IPS-11a (cell line): ENCODE measurements around the gene PCYOX1L.

Source experiments
- H3K4me3 ChIP-seq: one replicate; pipeline ENCODE4 v1.5.1; 2013; ENCODE audit warnings: low read depth, low read length, control low read depth

Gene PCYOX1L

DNA sequence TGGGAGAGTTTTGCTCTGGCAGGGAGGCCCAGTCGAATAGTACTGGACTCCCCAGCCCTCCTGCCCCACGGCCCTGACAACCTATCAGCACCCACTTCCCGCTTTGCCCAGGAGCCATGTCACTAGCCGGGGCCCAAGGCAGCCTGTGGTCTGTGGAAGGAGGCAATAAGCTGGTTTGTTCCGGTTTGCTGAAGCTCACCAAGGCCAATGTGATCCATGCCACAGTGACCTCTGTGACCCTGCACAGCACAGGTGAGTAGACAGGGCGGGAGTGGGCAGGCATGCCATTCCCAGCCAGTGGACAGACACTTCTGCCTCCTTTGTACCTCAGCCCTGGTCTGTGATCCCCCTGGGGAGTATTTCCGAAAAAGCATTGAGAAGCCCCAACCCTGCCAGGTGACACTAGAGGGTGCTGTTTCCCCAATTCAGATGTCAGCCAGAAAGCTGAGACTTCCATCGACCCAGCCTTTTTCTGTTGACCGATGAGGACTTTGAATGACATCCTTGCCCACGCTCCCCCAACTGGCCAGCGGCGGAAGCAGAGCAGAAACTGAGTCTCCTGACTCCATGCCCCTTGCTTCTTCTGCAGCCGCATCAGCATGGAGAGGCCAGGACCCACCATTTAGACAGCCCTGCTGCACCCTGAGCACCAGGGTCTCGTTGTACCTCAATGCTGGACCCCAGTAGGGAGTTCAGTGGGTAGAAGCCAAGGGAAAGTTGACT is 9.6 kb downstream of the PCYOX1L start:
- no peak overlapping the region for H3K4me3 ChIP-seq

DNA sequence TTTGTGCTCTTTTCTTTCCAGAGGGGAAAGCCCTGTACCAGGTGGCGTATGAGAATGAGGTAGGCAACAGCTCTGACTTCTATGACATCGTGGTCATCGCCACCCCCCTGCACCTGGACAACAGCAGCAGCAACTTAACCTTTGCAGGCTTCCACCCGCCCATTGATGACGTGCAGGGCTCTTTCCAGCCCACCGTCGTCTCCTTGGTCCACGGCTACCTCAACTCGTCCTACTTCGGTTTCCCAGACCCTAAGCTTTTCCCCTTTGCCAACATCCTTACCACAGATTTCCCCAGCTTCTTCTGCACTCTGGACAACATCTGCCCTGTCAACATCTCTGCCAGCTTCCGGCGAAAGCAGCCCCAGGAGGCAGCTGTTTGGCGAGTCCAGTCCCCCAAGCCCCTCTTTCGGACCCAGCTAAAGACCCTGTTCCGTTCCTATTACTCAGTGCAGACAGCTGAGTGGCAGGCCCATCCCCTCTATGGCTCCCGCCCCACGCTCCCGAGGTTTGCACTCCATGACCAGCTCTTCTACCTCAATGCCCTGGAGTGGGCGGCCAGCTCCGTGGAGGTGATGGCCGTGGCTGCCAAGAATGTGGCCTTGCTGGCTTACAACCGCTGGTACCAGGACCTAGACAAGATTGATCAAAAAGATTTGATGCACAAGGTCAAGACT is 10.3 kb downstream of the PCYOX1L start:
- H3K4me3 ChIP-seq, result no peak overlapping the region

DNA sequence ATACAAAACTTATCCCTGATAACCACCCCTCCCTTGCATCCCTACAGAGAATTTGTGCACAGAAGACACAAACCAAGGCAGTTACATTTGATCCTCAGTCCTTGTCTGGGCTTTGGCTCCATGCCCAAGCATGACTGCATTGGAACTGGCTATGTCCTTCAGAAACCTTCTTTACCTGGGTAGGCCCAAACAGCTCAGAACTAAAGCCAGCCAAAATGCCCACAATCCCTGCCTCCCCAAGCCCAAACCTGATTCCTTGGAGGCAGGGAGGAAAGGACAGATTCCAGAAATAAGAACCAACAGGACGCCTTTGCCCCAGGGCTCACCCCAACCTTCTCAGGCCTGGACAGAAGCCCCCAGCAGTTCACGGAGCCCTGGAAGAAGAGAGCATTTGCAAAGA is 13.0 kb downstream of the PCYOX1L start:
- H3K4me3 ChIP-seq, result no peak overlapping the region

DNA sequence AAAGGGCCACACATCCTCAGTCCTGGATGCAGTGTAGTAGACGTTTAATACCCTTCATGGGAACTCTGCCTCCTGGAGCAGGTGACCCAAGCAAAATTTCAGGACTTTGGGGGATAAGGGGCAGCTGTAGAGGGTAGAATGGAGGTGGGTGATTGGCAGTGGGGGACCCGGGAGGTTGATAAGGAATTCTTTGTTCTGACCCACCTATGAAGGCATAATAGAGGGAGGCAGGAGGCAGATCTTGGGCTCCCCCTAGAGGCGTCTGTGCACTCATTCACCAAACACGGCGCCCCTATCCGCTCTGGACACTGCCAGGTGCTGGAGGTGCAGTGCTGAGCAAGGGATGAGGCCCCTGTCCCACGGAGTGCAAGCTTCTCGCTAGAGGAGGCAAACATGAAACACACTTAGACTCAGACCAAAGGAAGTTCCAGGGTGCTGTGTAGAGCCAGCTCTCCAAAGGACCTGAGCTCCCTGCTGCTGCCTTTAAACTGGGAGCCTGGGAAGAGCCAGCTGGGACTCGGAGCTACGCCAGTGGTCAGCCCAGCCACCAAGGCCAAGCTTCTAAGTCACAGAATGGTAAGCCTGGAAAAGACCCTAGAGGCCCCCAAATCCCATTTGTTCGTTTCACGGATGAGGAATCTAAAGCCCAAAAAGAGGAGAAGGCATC is 13.6 kb downstream of the PCYOX1L start:
- no peak overlapping the region for H3K4me3 ChIP-seq

DNA sequence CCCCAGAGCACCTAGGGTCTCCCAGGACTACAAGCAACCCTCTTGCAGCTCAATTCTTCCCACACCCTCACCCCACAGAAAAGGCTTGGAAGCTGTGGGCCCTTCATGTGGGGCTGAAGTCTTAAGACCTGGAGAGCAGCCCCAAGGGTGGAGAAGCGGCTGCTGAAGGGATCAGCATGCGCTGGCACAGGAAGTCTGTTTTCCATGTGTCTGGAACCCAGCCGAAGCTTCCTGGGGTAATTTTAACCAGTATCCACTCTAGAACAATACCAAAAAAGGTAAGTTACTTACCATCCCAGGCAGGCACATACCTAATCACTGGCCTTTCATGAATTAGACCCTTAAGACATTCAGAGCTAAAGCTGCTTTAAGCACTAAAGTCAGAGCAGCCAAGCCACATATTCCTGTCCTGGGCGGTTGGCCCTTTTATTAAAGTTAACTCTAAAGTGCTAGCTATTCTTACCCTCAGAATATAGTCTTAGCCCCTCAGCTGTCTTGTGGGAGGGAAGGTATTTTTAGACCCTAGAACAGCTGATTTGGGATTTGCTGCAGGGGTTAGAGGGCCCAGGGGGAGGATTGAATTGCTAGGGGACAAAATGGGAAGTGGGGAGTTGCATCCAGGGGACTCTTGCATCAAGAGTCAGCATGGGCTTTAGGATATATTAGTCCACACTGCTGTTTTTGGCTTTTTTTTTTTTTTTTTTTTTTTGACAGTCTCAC is 14.4 kb downstream of the PCYOX1L start:
- H3K4me3 ChIP-seq, result no peak overlapping the region

DNA sequence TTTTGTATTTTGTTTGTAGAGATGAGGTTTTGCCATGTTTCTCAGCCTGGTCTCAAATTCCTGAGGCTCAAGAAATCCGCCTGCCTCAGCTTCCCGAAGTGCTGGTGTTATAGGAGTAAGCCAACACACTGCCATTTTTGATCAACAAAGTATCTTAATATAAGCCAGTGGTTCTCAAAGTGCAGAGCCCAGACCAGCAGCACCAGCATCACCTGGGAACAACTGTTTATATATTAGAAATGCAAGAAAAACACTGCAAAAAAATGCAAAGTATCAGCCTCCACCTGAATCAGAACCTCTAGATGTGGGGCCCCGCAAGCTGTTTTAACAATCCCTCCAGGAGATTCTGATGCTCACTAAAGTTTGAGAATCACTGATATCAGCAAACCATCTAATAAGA is 15.1 kb downstream of the PCYOX1L start:
- no peak overlapping the region for H3K4me3 ChIP-seq

DNA sequence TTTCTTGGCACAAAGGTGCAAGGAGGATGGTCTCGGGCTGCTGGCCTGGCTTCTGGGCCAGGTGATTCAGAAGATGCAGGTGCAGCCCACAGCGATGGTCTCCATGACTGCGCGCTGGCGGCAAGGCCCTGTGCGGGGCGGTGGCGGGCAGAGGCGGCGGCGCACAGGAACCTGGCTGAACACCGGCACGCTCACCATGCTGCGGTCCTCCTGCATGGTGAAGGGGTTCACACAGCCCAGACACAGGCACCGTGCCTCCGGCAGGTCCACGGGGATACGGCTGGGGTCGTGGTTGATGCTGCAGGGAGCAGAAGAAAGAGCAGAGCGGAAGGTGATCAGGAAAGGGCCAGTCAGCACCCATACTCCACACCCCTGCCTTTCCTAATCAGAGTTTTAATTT is 16.5 kb downstream of the PCYOX1L start:
- no peak overlapping the region for H3K4me3 ChIP-seq

DNA sequence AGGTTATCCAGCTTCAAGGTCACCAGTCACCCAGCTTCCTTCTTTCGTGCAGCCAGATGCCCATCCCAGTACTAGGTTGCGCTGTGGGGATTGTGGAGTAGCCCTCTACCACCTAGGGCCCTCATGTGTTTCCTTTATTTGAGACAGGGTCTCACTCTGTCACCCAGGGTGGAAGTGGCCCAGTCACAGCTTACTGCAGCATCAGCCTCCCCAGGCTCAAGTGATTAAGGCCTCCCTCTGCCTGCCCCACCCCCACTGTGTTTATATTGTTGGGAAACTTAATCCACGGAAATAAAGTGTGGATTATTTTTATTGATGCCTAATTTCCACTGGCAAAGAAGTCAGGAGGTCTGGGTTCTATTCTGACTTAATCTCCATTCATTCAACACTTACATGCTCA is 17.0 kb downstream of the PCYOX1L start:
- H3K4me3 ChIP-seq, result no peak overlapping the region

DNA sequence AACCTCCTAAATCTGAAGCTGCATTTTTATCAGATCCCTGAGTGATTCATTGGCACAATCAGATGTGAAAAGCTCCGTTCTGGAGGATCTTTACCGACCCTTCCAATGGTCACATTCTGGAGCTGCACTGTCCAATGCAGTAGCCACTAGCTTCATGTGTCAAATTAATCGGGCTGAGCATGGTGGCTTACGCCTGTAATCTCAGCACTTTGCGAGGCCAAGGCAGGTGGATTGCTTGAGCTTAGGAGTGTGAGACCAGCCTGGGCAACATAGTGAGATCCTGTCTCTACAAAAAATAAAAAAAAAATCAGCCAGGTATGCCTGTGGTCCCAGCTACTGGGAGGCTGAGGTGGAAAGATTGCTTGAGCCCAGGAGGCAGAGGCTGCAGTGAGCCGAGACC is 17.6 kb downstream of the PCYOX1L start:
- no peak overlapping the region for H3K4me3 ChIP-seq

DNA sequence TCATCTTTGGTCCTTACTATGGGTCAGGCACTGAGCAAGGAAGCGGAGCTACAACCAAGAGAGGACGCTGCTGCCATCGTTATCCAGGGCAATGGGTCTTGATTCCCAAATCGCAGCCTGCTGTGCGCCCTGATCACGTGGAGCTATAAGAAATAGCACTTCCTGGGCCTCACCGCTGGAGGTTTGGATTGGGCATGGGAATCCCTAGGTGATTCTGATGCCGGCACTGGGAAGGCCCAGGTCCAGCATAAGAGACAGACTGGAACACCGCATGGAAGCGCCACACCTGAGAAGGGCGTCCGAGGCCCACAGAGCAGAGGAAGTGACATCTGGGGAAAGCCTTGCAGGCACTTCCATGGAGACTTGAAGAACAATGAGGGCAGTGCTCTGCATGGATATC is 18.3 kb downstream of the PCYOX1L start:
- no peak overlapping the region for H3K4me3 ChIP-seq

DNA sequence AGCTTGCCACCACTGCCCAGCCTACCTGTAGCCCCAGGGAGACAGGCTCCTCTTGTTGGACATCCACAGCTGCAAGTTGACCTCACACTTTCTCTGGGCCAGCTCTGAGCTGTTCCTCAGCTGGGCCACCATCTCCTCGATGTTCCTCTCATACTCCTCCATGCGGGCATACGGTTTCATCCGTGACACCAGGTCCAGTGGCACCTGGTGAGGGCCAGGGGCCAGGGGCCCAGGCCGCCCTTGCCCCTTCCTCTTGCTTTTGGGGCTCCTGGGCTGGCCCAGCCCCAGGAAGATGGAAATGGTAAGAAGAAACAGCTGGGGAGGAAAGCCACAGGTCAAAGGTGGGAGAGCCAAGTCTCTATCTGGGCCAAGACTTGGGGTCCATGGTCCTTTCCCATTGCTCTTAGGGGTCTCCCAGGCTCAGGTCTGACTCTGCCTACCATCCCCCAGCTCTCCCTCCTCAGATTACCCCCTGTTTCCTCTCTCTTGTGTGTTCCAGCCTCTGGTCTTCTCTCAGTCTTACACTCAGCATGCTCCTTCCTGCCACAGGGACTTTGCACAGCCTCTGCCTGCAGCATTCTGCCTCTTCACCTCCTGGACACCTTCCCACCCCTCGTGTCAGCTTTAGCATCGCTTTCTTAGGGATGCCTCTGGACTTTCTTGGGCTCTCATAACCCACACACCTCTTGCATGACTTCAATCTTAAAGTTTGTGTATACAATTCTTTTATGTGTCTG is 19.0 kb downstream of the PCYOX1L start:
- H3K4me3 ChIP-seq, result no peak overlapping the region

DNA sequence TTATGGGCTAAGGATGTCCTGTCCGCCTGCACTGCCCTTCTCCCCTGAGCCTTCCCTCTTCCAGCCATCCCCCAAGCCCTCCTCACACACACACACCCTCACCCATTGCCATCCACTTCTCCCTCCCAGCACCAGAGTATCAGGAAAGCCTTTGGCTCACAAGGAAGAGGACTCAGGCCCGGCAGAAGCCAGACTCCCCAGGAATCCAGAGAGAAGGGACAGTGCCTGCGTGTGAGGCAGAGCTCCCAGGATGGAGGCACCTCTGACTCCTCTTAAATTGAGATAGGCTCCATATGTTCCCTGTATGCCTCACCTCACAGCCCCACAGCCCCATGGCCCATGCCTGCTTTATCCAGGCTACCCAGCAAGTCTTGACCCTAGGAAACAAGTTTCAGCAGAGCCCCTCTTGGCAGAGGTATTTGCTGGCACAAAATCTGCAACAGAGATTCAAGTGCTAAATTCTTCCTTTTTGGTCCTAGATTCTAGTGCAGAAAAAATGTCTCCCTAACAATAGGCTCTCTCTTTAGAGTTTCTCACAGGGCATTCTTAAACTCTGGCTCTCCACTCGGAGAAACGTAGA is 20.5 kb downstream of the PCYOX1L start:
- no peak overlapping the region for H3K4me3 ChIP-seq

DNA sequence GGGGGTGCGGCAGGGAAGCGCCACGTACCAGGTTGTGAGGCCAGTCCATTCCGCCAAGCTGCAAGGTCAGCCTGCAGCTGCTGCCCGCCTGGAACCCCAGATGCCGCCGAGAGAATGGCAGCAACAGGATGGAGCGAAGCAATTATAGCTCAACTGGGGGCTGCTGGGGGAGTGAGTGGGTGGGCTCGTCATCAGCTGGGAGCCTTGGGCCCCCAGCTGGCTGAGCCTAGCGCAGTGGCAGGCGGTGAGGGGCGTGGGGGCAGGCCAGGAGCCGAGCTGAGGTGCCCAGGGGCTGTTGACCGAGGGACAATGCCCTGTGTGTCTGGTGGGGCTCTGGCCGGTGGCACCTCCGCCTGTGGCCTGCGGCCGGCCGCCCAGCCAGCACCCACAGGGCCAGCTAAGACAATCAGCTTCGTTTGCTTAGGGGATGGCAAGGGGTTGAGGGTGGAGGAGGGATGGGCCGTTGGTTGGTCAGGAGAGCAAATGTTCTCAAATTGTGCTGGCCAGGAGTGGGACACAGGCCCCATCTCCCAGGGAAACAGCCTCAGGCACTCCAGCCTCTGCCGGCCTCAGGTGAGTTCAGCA is 21.4 kb downstream of the PCYOX1L start, which contains the start of gene IL17B:
Gene IL17B (minus strand): TSS at position 116 of the 585 bp plus-strand sequence. CDS start 67 bp downstream, at position 49.
- H3K4me3 ChIP-seq, result no peak within 1 kb of the TSS

DNA sequence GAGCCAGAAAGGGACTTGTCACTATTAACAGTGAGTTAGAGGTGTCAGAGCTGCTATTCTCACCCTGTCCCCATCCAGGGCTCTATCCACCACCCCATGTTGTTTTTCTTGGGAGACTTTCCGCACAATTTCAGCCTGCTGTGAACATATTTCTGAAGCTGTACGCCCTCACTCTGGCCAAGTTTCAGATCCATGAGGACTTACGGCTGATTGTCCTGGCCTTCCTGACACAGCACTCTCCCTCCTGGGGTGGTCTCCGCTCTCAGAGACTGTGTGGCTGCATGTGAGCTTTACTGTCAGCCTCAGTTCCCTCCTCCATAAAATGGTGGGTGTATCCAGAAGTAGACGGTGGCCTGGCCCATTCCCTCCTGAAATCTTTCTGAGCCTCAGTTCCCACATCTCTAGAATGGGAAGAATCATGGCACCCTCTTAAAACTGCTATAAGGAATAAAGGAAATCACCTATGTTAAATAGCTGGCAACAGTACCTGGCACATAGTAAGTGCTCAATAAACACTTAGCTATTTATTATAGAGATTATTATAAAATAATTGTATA is 22.1 kb downstream of the PCYOX1L start:
- H3K4me3 ChIP-seq, result no peak overlapping the region

DNA sequence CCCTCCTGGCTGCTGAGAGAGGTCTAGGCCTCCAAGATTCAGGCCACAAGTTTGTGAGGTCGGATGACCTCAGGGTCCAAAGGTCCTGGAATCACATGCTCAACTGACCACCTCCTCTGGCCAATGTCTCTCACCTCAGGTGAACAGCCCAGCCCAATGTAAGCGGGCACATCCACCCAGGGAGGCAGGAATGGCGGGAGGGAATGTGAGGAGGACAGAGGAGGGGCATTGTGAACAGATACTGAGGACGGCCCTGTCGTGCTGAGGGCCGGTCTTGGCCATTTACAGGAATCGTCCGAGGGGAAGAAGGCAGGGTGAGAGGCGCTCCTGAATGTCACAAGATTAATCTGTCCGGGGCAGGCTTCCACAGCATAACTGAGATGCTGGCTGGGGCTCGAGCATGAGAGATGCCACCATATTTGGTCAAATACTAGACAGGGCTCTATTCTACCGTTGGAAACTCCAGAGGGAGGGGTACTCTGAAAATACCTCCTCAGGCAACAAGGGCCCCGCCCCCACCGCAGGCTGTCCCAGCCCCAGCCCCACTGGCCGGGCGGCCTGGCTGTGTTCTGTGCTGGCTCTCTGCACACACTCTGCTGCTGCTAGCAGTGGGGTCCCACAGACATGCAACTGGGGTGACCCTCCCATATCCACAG is 22.7 kb downstream of the PCYOX1L start:
- H3K4me3 ChIP-seq, result no peak overlapping the region

DNA sequence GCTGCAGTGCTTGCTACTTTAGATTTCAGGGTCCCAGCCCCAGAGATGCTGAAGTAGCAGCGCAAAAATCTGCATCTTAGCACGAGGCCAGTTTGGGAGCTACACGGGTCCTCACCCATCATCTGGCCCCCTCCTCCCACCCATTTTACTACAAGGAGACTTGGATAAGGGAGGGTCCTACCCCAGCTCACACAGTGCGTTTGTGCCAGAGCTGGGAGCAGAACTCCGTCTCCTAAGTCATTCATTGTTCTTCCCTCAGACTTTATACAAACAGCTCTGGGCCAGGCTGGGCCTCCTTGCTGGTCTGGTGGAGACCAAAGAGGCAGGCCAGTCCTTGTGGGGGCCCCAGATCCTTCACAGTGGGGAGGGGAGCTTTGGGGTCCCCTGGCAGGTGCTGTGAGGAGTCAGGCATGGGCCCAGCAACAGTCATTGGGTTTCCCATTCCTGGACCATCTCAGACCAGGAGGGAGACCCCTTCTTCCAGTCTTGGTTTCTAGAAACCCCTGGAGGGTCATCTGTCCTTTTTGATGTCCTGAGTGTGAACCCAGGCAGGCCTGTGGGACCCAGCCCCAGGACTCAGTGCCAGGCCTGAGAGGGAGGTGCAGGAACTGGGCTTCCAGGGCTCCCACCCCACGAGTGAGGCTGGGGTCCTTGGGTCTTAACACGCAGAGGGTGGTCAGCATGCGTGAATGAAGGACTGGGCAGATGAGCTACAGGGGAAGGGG is 23.6 kb downstream of the PCYOX1L start:
- no peak overlapping the region for H3K4me3 ChIP-seq

DNA sequence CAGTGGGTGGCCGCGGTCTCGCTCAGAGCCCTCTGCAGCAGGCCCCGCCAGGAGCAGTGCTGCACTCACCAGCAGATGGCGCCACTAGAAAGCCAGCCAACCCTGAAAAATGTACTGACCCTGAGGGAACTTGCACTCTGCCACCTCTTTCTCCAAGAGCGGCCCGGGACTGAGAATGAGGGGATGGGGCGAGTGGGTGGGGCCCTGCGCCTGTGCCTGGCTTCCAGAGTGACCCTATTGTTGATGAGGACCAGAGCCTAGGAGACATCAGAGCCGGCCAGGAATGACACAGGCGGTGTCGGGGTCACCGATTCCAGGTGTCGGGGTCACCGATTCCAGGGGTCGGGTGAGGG is 24.1 kb downstream of the PCYOX1L start:
- H3K4me3 ChIP-seq, result no peak overlapping the region

DNA sequence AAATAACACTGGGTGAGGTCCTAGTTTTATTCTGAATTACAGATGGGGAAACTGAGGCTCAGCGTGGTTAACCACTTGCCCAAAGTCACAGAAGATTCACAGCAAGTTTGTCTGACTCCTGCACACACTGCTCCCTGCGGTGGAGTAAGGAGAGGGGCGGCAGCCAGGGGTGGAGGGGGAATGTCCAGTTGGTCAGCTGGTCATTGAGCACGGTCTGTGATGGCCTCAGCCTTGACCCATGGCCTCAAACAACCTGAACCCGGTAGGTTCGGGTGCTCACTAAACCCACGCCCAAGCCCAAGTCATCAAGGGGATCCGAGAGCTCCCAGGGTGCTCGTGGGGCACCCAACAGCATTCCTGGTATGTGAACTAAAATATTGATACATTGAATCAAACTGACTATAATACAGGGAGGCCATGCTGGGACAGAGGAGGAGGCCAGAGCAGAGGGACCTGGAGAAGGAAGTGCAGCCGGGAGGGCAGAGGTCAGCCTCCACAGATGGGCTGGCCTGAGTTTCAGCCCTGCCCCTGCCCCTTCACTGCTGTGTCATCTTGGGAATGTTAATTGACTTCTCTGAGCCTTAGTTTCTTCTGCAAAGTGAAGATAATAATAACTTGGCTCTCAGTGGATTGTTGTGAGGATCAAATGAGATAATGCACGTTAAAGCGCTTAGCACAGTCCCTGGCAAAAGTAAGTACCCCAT is 24.8 kb downstream of the PCYOX1L start:
- no peak overlapping the region for H3K4me3 ChIP-seq
